ENCODE measurements around the gene RNF123.

Gene RNF123

GRCh38 chr3:49713336-49714105 lies 24.2 kb downstream of the RNF123 start:
- TF ChIP-seq TCF4 (CRISPR knock-in tag; IDR thresholded peaks at IDR 0.05; ENCODE audit: borderline replicate concordance) = no peak
- no peak for ATAC-seq

GRCh38 chr3:49714728-49715550 lies 25.6 kb downstream of the RNF123 start:
- ATAC-seq = no peak
- TF ChIP-seq PATZ1 (CRISPR knock-in tag; IDR thresholded peaks at IDR 0.05; ENCODE audit: borderline replicate concordance) = no peak
- no peak for TF ChIP-seq ARNTL (CRISPR knock-in tag; IDR thresholded peaks at IDR 0.05; ENCODE audit: borderline replicate concordance, low read depth)

- no peak for TF ChIP-seq GLIS3 (CRISPR knock-in tag; IDR thresholded peaks at IDR 0.05)
- no peak for TF ChIP-seq ARNTL (CRISPR knock-in tag; IDR thresholded peaks at IDR 0.05; ENCODE audit: borderline replicate concordance, low read depth)
- no peak for TF ChIP-seq ISL1 (CRISPR knock-in tag; IDR thresholded peaks at IDR 0.05)
- TF ChIP-seq CSRNP3 (CRISPR knock-in tag; IDR thresholded peaks at IDR 0.05) = no peak
- no peak for TF ChIP-seq CSDC2 (CRISPR knock-in tag; IDR thresholded peaks at IDR 0.05)
- no peak for TF ChIP-seq BACH2 (CRISPR knock-in tag; IDR thresholded peaks at IDR 0.05; ENCODE audit: borderline replicate concordance)
- no peak for TF ChIP-seq ZC3H10 (CRISPR knock-in tag; IDR thresholded peaks at IDR 0.05)
- no peak for TF ChIP-seq SNAI2 (CRISPR knock-in tag; IDR thresholded peaks at IDR 0.05)
- TF ChIP-seq ESRRG (CRISPR knock-in tag; IDR thresholded peaks at IDR 0.05) = no peak
- TF ChIP-seq ZNF8 (CRISPR knock-in tag; IDR thresholded peaks at IDR 0.05) = no peak
- TF ChIP-seq PATZ1 (CRISPR knock-in tag; IDR thresholded peaks at IDR 0.05; ENCODE audit: borderline replicate concordance) = no peak
- TF ChIP-seq OSR1 (CRISPR knock-in tag; IDR thresholded peaks at IDR 0.05) = no peak
- ATAC-seq = no peak
These were observed 26.3 kb downstream of the RNF123 start for GRCh38 chr3:49715611-49716121.

GRCh38 chr3:49716169-49716568 lies 26.8 kb downstream of the RNF123 start:
- ATAC-seq = no peak
- no peak for TF ChIP-seq ZC3H10 (CRISPR knock-in tag; IDR thresholded peaks at IDR 0.05)
- no peak for TF ChIP-seq CSRNP3 (CRISPR knock-in tag; IDR thresholded peaks at IDR 0.05)
- no peak for TF ChIP-seq POU6F1 (CRISPR knock-in tag; IDR thresholded peaks at IDR 0.05; ENCODE audit: borderline replicate concordance, low read depth)
- TF ChIP-seq GLIS3 (CRISPR knock-in tag; IDR thresholded peaks at IDR 0.05) = no peak
- no peak for TF ChIP-seq ZFP30 (CRISPR knock-in tag; IDR thresholded peaks at IDR 0.05)
- no peak for TF ChIP-seq ZNF565 (CRISPR knock-in tag; conservative IDR thresholded peaks at IDR 0.05; ENCODE audit: low read depth)
- TF ChIP-seq ARNTL (CRISPR knock-in tag; IDR thresholded peaks at IDR 0.05; ENCODE audit: borderline replicate concordance, low read depth) = no peak
- no peak for TF ChIP-seq TSHZ2 (CRISPR knock-in tag; IDR thresholded peaks at IDR 0.05)
